GM12891 (cell line): ENCODE data around the gene MOB3B.

Source experiments
- PAX5 ChIP-seq: IDR thresholded peaks from 2 replicates; pipeline ENCODE4 v1.6.1; 2011; ENCODE audit warnings: low read length, moderate library complexity, mild to moderate bottlenecking; ENCODE audit not compliant: insufficient read depth, severe bottlenecking
- POLR2A ChIP-seq: IDR thresholded peaks from 2 replicates; pipeline ENCODE4 v1.6.1; 2011; ENCODE audit warnings: low read depth, low read length, control low read depth
- POLR2AphosphoS5 ChIP-seq: IDR thresholded peaks from 2 replicates; pipeline ENCODE4 v1.6.1; 2011; ENCODE audit warnings: low read depth, low read length, control low read depth
- POU2F2 ChIP-seq: IDR thresholded peaks from 2 replicates; pipeline ENCODE4 v1.6.1; 2011; ENCODE audit warnings: low read depth, mild to moderate bottlenecking, control low read depth, low read length, moderate library complexity
- SPI1 ChIP-seq: IDR thresholded peaks from 2 replicates; pipeline ENCODE4 v1.6.1; 2011; ENCODE audit warnings: low read depth, low read length, control low read depth
- TAF1 ChIP-seq: IDR thresholded peaks from 2 replicates; pipeline ENCODE4 v1.6.1; 2011; ENCODE audit warnings: low read depth, low read length, control low read depth

DNA sequence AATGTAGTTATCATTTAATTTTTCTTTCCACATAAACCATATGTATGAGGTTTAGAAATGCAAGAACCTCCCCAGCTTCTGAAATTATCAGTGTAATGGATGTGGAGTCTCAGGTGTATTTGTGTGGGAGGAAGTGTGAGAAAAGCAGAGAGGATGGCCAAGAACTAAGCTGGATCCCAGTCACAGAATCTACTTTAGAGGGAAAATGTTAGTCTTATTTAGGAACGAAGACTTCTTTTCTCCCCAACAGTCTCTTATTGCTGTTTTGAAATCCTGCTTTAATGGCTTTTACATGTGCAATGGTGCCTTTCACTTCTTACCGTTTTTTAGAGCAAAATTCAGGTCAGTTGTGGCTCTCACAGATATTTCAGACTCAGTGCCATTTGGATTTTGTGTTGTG, 235.6 kb downstream of the MOB3B start:
- TF ChIP-seq POLR2AphosphoS5 (no peak), POLR2A (no peak), POU2F2 (no peak), SPI1 (no peak), PAX5 (no peak), TAF1 (no peak)
